ENCODE measurements around the gene PTTG1.

Gene PTTG1

GRCh38 chr5:160471761-160472160, 50.1 kb downstream of the PTTG1 start:
- no peak for TF ChIP-seq CTCF (IDR thresholded peaks at IDR 0.05; ENCODE audit: extremely low read depth, insufficient read depth, missing control alignments)
- DNase-seq (ENCODE audit: low spot score) = no peak
- in situ Hi-C loops (cut with MboI; ENCODE audit: low pct_unique_long_range_greater_than_20kb, low sequenced_read_pairs, unreplicated experiment) = no loop called here

GRCh38 chr5:160472482-160472881, 50.8 kb downstream of the PTTG1 start:
- in situ Hi-C loops (cut with MboI; ENCODE audit: low pct_unique_long_range_greater_than_20kb, low sequenced_read_pairs, unreplicated experiment) = no loop called here
- TF ChIP-seq CTCF (IDR thresholded peaks at IDR 0.05; ENCODE audit: extremely low read depth, insufficient read depth, missing control alignments) = no peak
- no peak for DNase-seq (ENCODE audit: low spot score)

- no peak for DNase-seq (ENCODE audit: low spot score)
- in situ Hi-C loops (cut with MboI; ENCODE audit: low pct_unique_long_range_greater_than_20kb, low sequenced_read_pairs, unreplicated experiment) = no loop called here
- TF ChIP-seq CTCF (IDR thresholded peaks at IDR 0.05; ENCODE audit: extremely low read depth, insufficient read depth, missing control alignments) = no peak
Observed at GRCh38 chr5:160473681-160474080, 52.0 kb downstream of the PTTG1 start.

- in situ Hi-C loops (cut with MboI; ENCODE audit: low pct_unique_long_range_greater_than_20kb, low sequenced_read_pairs, unreplicated experiment) = no loop called here
Observed at GRCh38 chr5:160474084-160474483, 52.4 kb downstream of the PTTG1 start.

GRCh38 chr5:160475864-160476438, 54.3 kb downstream of the PTTG1 start:
- no peak for TF ChIP-seq CTCF (IDR thresholded peaks at IDR 0.05; ENCODE audit: extremely low read depth, insufficient read depth, missing control alignments)
- in situ Hi-C loops (cut with MboI; ENCODE audit: low pct_unique_long_range_greater_than_20kb, low sequenced_read_pairs, unreplicated experiment) = no loop called here
- no peak for DNase-seq (ENCODE audit: low spot score)

More at GRCh38 chr5:160474084-160474483, 52.4 kb downstream of the PTTG1 start:
- no peak for TF ChIP-seq CTCF (IDR thresholded peaks at IDR 0.05; ENCODE audit: extremely low read depth, insufficient read depth, missing control alignments)
- DNase-seq (ENCODE audit: low spot score) = no peak

- TF ChIP-seq CTCF (IDR thresholded peaks at IDR 0.05; ENCODE audit: extremely low read depth, insufficient read depth, missing control alignments) = no peak
- DNase-seq (ENCODE audit: low spot score) = no peak
- in situ Hi-C loops (cut with MboI; ENCODE audit: low pct_unique_long_range_greater_than_20kb, low sequenced_read_pairs, unreplicated experiment) = no loop called here
Observed at GRCh38 chr5:160477266-160477970, 55.8 kb downstream of the PTTG1 start.

Measured in GM13977 (cell line).